Endothelial cell of umbilical vein (primary cell): ENCODE results near the gene RPA1.

Experiments used
- CTCF ChIP-seq, 2 donors: IDR thresholded peaks; 1 replicate in 1 of 2; 2 replicates in 1 of 2; pipeline ENCODE4 v1.5.1; 2011; ENCODE audit warnings: low read length in 2 of 2, mild to moderate bottlenecking in 2 of 2, moderate library complexity in 2 of 2, control low read depth in 1 of 2, inconsistent platforms in 1 of 2, low read depth in 1 of 2; ENCODE audit not compliant: insufficient read depth in 1 of 2; ENCODE audit errors: extremely low read depth in 1 of 2
- EZH2 ChIP-seq: IDR thresholded peaks from 2 replicates; pipeline ENCODE4 v1.6.1; 2012; ENCODE audit warnings: borderline replicate concordance, low read depth, mild to moderate bottlenecking, moderate library complexity, low read length, inconsistent platforms; ENCODE audit not compliant: severe bottlenecking
- FOS ChIP-seq: IDR thresholded peaks from 2 replicates; pipeline ENCODE4 v1.6.1; 2011; ENCODE audit warnings: mild to moderate bottlenecking, low read length, moderate library complexity, borderline replicate concordance; ENCODE audit not compliant: insufficient read depth
- MYC ChIP-seq: IDR thresholded peaks from one replicate; pipeline ENCODE4 v1.6.1; 2011; ENCODE audit warnings: mild to moderate bottlenecking, low read depth, low read length
- POLR2A ChIP-seq: IDR thresholded peaks from 2 replicates; pipeline ENCODE4 v1.6.1; 2012; ENCODE audit warnings: low read depth, mild to moderate bottlenecking, control low read depth, low read length
- POLR2AphosphoS5 ChIP-seq: IDR thresholded peaks from 2 replicates; pipeline ENCODE4 v1.6.1; 2012; ENCODE audit warnings: low read depth, mild to moderate bottlenecking, control low read depth, low read length, moderate library complexity; ENCODE audit not compliant: insufficient read depth
- TF ChIP-seq, protein P1 (sequence below): IDR thresholded peaks from 2 replicates; pipeline ENCODE4 v1.6.1; 2011; ENCODE audit not compliant: insufficient read depth, insufficient read length

GRCh38 chr17:1797323-1797722 is 32.5 kb upstream of the RPA1 start:
- no peak for TF ChIP-seq POLR2A
- TF ChIP-seq CTCF (IDR thresholded peaks at IDR 0.05; ENCODE audit: extremely low read depth in 1 of 2, insufficient read depth in 1 of 2, low read depth in 1 of 2, low read length in 2 of 2), result no peak
- no peak for TF ChIP-seq FOS
- no peak for TF ChIP-seq EZH2
- TF ChIP-seq, protein P1, sequence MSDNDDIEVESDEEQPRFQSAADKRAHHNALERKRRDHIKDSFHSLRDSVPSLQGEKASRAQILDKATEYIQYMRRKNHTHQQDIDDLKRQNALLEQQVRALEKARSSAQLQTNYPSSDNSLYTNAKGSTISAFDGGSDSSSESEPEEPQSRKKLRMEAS, result no peak
- TF ChIP-seq MYC, result no peak
- no peak for TF ChIP-seq POLR2AphosphoS5
